GM18507 (cell line): Measurements from ENCODE around the gene WNT3A.
A peak's percentile ranks its signal among the peaks of the same experiment; 100 is the strongest.

Experiments
- DNase-seq: peaks from one replicate; pipeline ENCODE4 v3.0.0; 2011; ENCODE audit warnings: low read depth; ENCODE audit not compliant: insufficient read length; ENCODE audit errors: extremely low spot score
- FAIRE-seq: peaks from 2 replicates; lab custom pipeline; 2011; peaks lifted over from hg19 to GRCh38; lab: Jason Lieb, UNC

Gene WNT3A

DNA sequence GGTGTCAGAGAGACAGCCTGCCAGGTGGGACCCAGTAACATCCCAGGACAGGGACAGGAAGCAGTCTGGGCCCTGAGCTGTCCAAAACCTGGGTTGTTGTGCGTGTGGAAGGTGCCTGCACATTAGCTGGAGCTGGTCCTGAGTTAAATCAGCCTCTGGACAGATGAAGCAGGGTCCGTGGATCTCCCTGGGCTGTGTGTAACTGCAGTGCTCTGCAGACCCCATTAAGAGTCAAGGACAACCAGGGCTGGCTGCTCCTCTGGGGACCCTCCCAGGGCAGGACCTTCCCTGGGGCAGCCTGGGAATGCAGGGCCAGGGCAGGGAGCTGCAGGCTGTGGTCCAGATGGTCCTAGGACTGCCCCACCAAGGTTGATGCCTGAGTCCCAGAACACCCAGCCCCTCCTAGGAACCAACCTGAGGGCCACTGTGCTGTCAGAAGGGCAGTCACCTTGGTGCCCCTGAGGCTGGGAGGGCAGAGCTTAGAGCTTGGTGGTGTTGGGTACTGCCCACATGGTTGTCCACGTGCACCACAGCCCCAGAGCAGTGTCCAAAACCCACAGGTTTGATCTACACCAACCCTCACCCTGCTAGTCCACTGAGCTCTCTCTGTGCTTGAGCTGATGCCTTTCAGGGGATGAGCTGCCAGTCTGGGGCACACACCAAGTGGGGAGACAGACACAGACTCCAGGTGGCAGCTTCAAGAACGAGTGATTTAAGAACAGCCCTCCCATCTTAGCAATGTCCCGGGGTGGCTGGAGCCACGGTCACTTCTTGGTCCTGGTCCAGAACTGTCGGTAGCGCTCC lies 99.4 kb downstream of the WNT3A start:
- FAIRE-seq (no peak), DNase-seq (no peak)

GRCh38 chr1:228106800-228107054 lies 99.9 kb downstream of the WNT3A start:
- DNase-seq (no peak), FAIRE-seq (no peak)

GRCh38 chr1:228107636-228108035 lies 100.8 kb downstream of the WNT3A start:
- DNase-seq (no peak), FAIRE-seq (no peak)

DNA sequence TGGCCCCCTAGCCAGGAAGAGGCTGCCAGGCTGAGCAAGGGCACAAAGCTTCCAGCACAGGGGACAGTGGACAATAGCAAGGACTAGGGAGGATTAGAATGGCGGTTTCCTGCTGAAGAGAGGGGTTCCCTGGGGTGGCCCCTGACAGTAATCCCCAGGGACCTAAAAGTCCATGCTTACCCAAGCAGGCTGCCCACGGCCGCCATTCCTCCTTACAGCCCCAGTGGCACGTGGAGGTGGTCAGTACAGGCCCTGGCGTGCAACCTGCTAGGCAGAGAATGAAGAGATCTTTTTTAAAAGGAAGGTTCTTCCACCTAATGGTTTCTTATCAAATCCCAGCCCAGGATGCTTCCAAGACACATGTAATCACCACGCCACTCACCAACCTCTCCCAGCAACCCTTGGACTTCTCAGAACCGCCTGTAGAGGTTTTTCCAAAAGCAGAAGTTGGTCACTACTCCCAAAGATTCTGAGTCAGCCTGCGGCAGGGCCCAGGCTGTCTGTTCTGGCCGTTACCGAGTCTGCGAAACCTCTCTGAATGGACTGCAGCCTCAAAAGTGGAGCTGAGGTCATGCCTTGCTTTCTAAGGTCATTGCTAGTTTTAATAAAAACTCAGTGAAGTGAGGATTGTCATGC lies 101.4 kb downstream of the WNT3A start:
- no peak for FAIRE-seq
- DNase-seq: no peak

- no peak for FAIRE-seq
Observed at GRCh38 chr1:228108742-228109072, 101.9 kb downstream of the WNT3A start.

GRCh38 chr1:228109073-228109961 lies 102.5 kb downstream of the WNT3A start, which contains the start of gene MRPL55:
Gene MRPL55 (minus strand): TSS chr1:228109299. CDS start chr1:228108260, 1,039 bp downstream.
- DNase-seq (peak; percentile 90), FAIRE-seq (peak; percentile 97)

More at GRCh38 chr1:228108742-228109072, 101.9 kb downstream of the WNT3A start:
- no peak for DNase-seq

DNA sequence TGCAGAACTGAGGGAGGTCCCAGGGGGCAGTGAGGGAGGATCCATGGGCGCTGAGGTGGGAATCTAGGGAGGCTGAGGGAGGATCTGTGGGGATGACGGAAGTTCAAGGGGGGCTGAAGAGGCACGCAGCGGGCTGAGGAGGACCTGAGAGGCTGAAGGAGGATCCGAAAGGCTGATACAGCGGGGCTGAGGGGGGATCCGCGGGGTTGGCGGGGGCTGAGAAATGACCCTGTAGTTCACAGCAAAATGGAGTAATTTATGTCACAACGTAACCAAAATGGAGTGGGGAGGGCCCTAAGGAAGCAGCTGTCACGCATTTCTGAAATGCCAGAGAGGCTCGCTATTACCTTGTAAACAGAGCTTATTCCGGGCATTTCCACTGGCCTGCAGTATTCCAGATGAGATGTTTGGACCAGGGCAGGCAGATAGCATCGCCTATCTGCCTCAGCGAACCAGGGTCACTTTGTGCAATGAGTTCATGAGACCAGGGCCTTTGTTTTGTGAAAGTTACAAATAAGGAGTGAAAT lies 103.2 kb downstream of the WNT3A start:
- DNase-seq (no peak), FAIRE-seq (no peak)

- FAIRE-seq: no peak
- no peak for DNase-seq
Observed at GRCh38 chr1:228110556-228110955, 103.8 kb downstream of the WNT3A start.
